Effector CD4-positive, alpha-beta T cell (primary cell): Measurements from ENCODE around the gene FOXO4.

Experiments
- DNase-seq: peaks from one replicate; pipeline ENCODE4 v3.0.0-alpha.2; 2020

The FOXO4 gene

GRCh38 chrX:71147496-71148277, 52.0 kb downstream of the FOXO4 start:
- DNase-seq: no peak

DNA sequence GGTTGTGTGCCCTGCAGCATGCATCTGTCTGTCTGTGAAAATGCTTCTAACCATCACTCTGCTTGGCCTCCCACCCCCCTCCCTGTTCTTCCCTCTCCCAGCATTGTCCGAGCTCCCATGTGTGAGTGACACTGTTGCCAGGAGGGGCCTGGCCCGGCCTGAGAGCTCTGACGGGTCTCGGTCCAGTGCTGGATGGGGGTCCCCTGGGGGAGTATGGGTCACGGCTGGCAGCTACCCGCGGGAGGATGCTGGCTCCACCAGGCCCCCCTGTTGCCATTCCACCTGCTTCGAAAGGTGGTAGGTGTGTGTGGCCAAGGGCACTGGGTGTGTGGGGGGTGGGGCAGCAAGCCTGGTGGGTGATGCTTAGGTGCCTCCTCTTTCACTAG, 52.6 kb downstream of the FOXO4 start:
- no peak for DNase-seq

DNA sequence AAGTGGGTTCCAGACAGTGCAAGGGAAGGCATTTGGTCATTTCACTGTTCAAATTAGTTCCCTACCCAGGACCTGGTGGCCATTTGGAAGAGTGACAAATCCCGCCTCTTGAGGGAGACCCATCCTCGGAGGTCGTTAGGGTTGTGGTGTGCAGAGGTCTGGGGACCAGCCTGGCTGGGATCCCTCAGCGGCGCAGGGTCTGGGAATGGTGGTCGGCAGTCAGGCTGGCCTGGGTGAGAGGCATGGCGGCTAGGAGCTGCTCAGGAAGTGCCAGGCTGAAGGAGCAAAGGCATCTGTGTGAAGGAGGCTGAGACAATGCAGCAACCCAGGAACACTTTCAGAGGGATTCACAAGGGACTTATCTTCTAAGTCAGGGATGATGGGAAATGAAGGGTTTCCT, 55.7 kb downstream of the FOXO4 start:
- no peak for DNase-seq
